Pulmonary artery endothelial cell (primary cell): ENCODE data around the gene ZNF526. TPM values are rescaled to one million over a fixed set of nuclear protein-coding genes. Genes with fewer than 3 reads are reported as not detected.

ENCODE experiments used
- DNase-seq: peaks from one replicate; pipeline ENCODE4 v3.0.0-alpha.2; 2011; ENCODE audit warnings: low read depth, low spot score
- total RNA-seq: library from RNA; depleted of rRNA; stranded (reverse); fragments of >200 nt; gene quantifications from 2 replicates; pipeline ENCODE4 v1.2.3, GENCODE V29; 2014

The ZNF526 gene
- total RNA-seq, 1 donor from 2014 or later, result 8.0 TPM

- DNase-seq, result no peak
Observed at GRCh38 chr19:42220751-42221097, 612 bp downstream of the ZNF526 start.

- DNase-seq, result no peak
Observed at GRCh38 chr19:42224940-42225717, 5.0 kb downstream of the ZNF526 start.

GRCh38 chr19:42225718-42226292 is 5.7 kb downstream of the ZNF526 start:
- DNase-seq, result no peak

- no peak for DNase-seq
Observed at GRCh38 chr19:42226886-42227285, 6.8 kb downstream of the ZNF526 start.

- DNase-seq, result no peak
Observed at GRCh38 chr19:42228641-42229040, 8.5 kb downstream of the ZNF526 start.

- no peak for DNase-seq
Observed at GRCh38 chr19:42229301-42229854, 9.3 kb downstream of the ZNF526 start.

GRCh38 chr19:42229855-42230351 is 9.8 kb downstream of the ZNF526 start:
- DNase-seq, result no peak

GRCh38 chr19:42230571-42230970 is 10.5 kb downstream of the ZNF526 start:
- DNase-seq, result no peak

GRCh38 chr19:42232435-42232834 is 12.3 kb downstream of the ZNF526 start:
- no peak for DNase-seq

GRCh38 chr19:42233106-42233505 is 13.0 kb downstream of the ZNF526 start:
- DNase-seq, result no peak

GRCh38 chr19:42233678-42234292 is 13.7 kb downstream of the ZNF526 start:
- no peak for DNase-seq

- DNase-seq, result no peak
Observed at GRCh38 chr19:42234364-42234763, 14.3 kb downstream of the ZNF526 start.

- no peak for DNase-seq
Observed at GRCh38 chr19:42235181-42235580, 15.1 kb downstream of the ZNF526 start.

- DNase-seq, result no peak
Observed at GRCh38 chr19:42239544-42240220, 19.6 kb downstream of the ZNF526 start.

GRCh38 chr19:42241279-42241678 is 21.2 kb downstream of the ZNF526 start:
- DNase-seq, result no peak

- no peak for DNase-seq
Observed at GRCh38 chr19:42242069-42242511, 22.0 kb downstream of the ZNF526 start.

GRCh38 chr19:42242512-42243409 is 22.6 kb downstream of the ZNF526 start, which contains the start of gene GSK3A:
Gene GSK3A, minus strand, starts transcription at chr19:42242602. Its CDS starts 137 bp downstream, at chr19:42242465.
- peak; percentile 99 for DNase-seq

- DNase-seq, result peak; percentile 77
Observed at GRCh38 chr19:42244347-42245220, 24.5 kb downstream of the ZNF526 start.

GRCh38 chr19:42245231-42245630 is 25.1 kb downstream of the ZNF526 start:
- DNase-seq, result no peak
